SK-N-SH (cell line): ENCODE results near the gene TBC1D1. TPM values are rescaled to one million over a fixed set of nuclear protein-coding genes. Genes with fewer than 3 reads are reported as not detected.

Experiments
- CTCF ChIA-PET: fragments of 300-600, 350-600 bp; formaldehyde crosslinking; extraction: SDS; loops from one replicate; lab custom pipeline; 2021; lab: Yijun Ruan, JAX
- POLR2A ChIA-PET: fragments of 350-600 bp; sonication (Branson Sonifier 250); formaldehyde crosslinking; extraction: SDS; loops from one replicate; lab custom pipeline; 2020; ENCODE audit warnings: antibody characterized with exemption, inconsistent platforms; lab: Yijun Ruan, JAX
- DNase-seq: peaks from one replicate; pipeline ENCODE4 v3.0.0; 2012
- H2AFZ ChIP-seq: fragments of 200-600 bp; sonication (generic); 2 replicates; pipeline ENCODE4 v1.8.1; 2016; ENCODE audit warnings: antibody characterized with exemption, mild to moderate bottlenecking, low read depth
- H3F3A ChIP-seq: fragments of 200-600 bp; sonication (generic); replicated peaks from 2 replicates; pipeline ENCODE3; 2016; ENCODE audit warnings: antibody characterized with exemption, mild to moderate bottlenecking; ENCODE audit not compliant: insufficient read depth
- H3K27ac ChIP-seq, 2 experiments: fragments of 200-500 bp in 1 of 2; fragments of 200-600 bp in 1 of 2; sonication (Bioruptor generic) in 1 of 2; sonication (generic), shearing (Covaris generic) in 1 of 2; 2 replicates each; pipeline versions ENCODE4 v1.5.1 to v1.6.1; 2014 to 2016; ENCODE audit warnings: low read depth in 2 of 2, inconsistent platforms in 1 of 2, low read length in 1 of 2, mild to moderate bottlenecking in 1 of 2, mixed read lengths in 1 of 2
- H3K27me3 ChIP-seq: fragments of 200-600 bp; sonication (generic), shearing (Covaris generic); 2 replicates; pipeline ENCODE4 v1.6.1; 2016; ENCODE audit warnings: mixed run types; ENCODE audit not compliant: insufficient read depth
- H3K36me3 ChIP-seq, 2 experiments: fragments of 200-500 bp in 1 of 2; fragments of 200-600 bp in 1 of 2; sonication (Bioruptor generic) in 1 of 2; sonication (generic) in 1 of 2; replicated peaks in 1 of 2; 2 replicates each; pipeline versions ENCODE3 to v1.5.1; 2014 to 2016; ENCODE audit warnings: low read length in 1 of 2, mild to moderate bottlenecking in 1 of 2; ENCODE audit not compliant: insufficient read depth in 2 of 2, control insufficient read depth in 1 of 2
- H3K4me1 ChIP-seq, 2 experiments: fragments of 200-500 bp in 1 of 2; fragments of 200-600 bp in 1 of 2; sonication (Bioruptor generic) in 1 of 2; sonication (generic), shearing (Covaris generic) in 1 of 2; 2 replicates each; pipeline versions ENCODE4 v1.5.1 to v1.6.1; 2014 to 2016; ENCODE audit warnings: low read depth in 1 of 2, low read length in 1 of 2, mixed run types in 1 of 2; ENCODE audit not compliant: insufficient read depth in 2 of 2, control insufficient read depth in 1 of 2
- H3K4me2 ChIP-seq: fragments of 200-600 bp; sonication (generic), shearing (Covaris generic); 2 replicates; pipeline ENCODE4 v1.6.1; 2017; ENCODE audit warnings: mixed run types
- H3K4me3 ChIP-seq, 2 experiments: fragments of 200-500 bp in 1 of 2; fragments of 200-600 bp in 1 of 2; sonication (Bioruptor generic) in 1 of 2; sonication (generic), shearing (Covaris generic) in 1 of 2; 2 replicates each; pipeline versions ENCODE4 v1.5.1 to v1.8.1; 2014 to 2016; ENCODE audit warnings: low read depth in 2 of 2, inconsistent platforms in 1 of 2, low read length in 1 of 2, mild to moderate bottlenecking in 1 of 2, mixed read lengths in 1 of 2, moderate library complexity in 1 of 2
- H3K79me2 ChIP-seq: fragments of 200-600 bp; sonication (generic); 2 replicates; pipeline ENCODE4 v1.8.1; 2017; ENCODE audit warnings: mild to moderate bottlenecking; ENCODE audit not compliant: insufficient read depth
- H3K9ac ChIP-seq: fragments of 200-600 bp; sonication (generic); 2 replicates; pipeline ENCODE4 v1.6.1; 2017; ENCODE audit warnings: mixed run types
- H3K9me2 ChIP-seq: fragments of 200-600 bp; sonication (generic); 2 replicates; pipeline ENCODE4 v1.6.1; 2017; ENCODE audit warnings: mixed run types
- H3K9me3 ChIP-seq: fragments of 200-600 bp; sonication (generic); 2 replicates; pipeline ENCODE4 v1.6.1; 2017; ENCODE audit warnings: mixed run types, mild to moderate bottlenecking, moderate library complexity
- H4K20me1 ChIP-seq: fragments of 200-600 bp; sonication (generic); 2 replicates; pipeline ENCODE4 v1.6.1; 2017; ENCODE audit warnings: mild to moderate bottlenecking, mixed run types; ENCODE audit not compliant: insufficient read depth
- CHD2 ChIP-seq: fragments of 150-350 bp; IDR thresholded peaks from 2 replicates; pipeline ENCODE4 v1.6.1; 2018; ENCODE audit warnings: low read length; ENCODE audit not compliant: partially characterized antibody
- CTCF ChIP-seq: fragments of 200-600 bp; sonication (generic); IDR thresholded peaks from 2 replicates; pipeline ENCODE4 v1.6.1; 2017; ENCODE audit warnings: antibody characterized with exemption, mild to moderate bottlenecking, moderate library complexity
- FOXJ3 ChIP-seq: sonication (generic); formaldehyde crosslinking; IDR thresholded peaks from 2 replicates; pipeline ENCODE4 v1.5.1; 2020; ENCODE audit warnings: mild to moderate bottlenecking, missing genetic modification reagents
- FOXM1 ChIP-seq: IDR thresholded peaks from 2 replicates; pipeline ENCODE4 v1.4.0; 2012; ENCODE audit warnings: low read depth, mild to moderate bottlenecking
- GABPA ChIP-seq: IDR thresholded peaks from 2 replicates; pipeline ENCODE4 v1.4.0; 2012; ENCODE audit warnings: low read depth, mild to moderate bottlenecking
- GATA2 ChIP-seq: sonication (generic); formaldehyde crosslinking; IDR thresholded peaks from 2 replicates; pipeline ENCODE4 v1.5.0; 2020; ENCODE audit warnings: mild to moderate bottlenecking, missing genetic modification reagents
- MXI1 ChIP-seq: IDR thresholded peaks from 2 replicates; pipeline ENCODE4 v1.6.1; 2012; ENCODE audit warnings: mild to moderate bottlenecking, low read depth, low read length, improper control_type of control experiment
- NFIC ChIP-seq: IDR thresholded peaks from 2 replicates; pipeline ENCODE4 v1.4.0; 2012; ENCODE audit warnings: borderline replicate concordance
- NRF1 ChIP-seq: IDR thresholded peaks from 2 replicates; pipeline ENCODE4 v1.6.1; 2012; ENCODE audit warnings: low read depth, mild to moderate bottlenecking, low read length
- POLR2AphosphoS5 ChIP-seq: IDR thresholded peaks from 2 replicates; pipeline ENCODE4 v1.6.1; 2012; ENCODE audit warnings: low read depth, low read length
- RCOR1 ChIP-seq: fragments of 150-350 bp; IDR thresholded peaks from 2 replicates; pipeline ENCODE4 v1.6.1; 2017; ENCODE audit warnings: antibody characterized with exemption, low read length
- RFX5 ChIP-seq: IDR thresholded peaks from 2 replicates; pipeline ENCODE4 v1.6.1; 2012; ENCODE audit warnings: mild to moderate bottlenecking, improper control_type of control experiment, low read length
- RXRA ChIP-seq: IDR thresholded peaks from 2 replicates; pipeline ENCODE4 v1.4.0; 2012; ENCODE audit warnings: low read depth, mild to moderate bottlenecking, borderline replicate concordance
- TCF12 ChIP-seq: IDR thresholded peaks from 2 replicates; pipeline ENCODE4 v1.4.0; 2012
- TEAD4 ChIP-seq: IDR thresholded peaks from 2 replicates; pipeline ENCODE4 v1.4.0; 2012; ENCODE audit warnings: mild to moderate bottlenecking, borderline replicate concordance; ENCODE audit not compliant: insufficient read depth
- WGBS: methylation state at CpG from one replicate; pipeline ENCODE4 v1.1.6; 2017; ENCODE audit warnings: low lambda C conversion rate; 5-methylcytosine and 5-hydroxymethylcytosine counted together
- polyA plus RNA-seq, 3 experiments: library from polyadenylated mRNA; depleted of rRNA; stranded (reverse); fragments of >200 nt; gene quantifications; 2 replicates each; pipeline ENCODE4 v1.2.3, GENCODE V29; 2012
- TF ChIP-seq, protein P1 (sequence below): IDR thresholded peaks from 2 replicates; pipeline ENCODE4; 2012
- TF ChIP-seq, protein P2 (sequence below): fragments of 150-350 bp; IDR thresholded peaks from 2 replicates; pipeline ENCODE4 v1.6.1; 2017; ENCODE audit warnings: antibody characterized with exemption, low read length, low read depth, borderline replicate concordance
- TF ChIP-seq, protein P3 (sequence below): IDR thresholded peaks from 2 replicates; pipeline ENCODE4 v1.6.1; 2012; ENCODE audit warnings: mild to moderate bottlenecking, low read depth, low read length, moderate library complexity

The TBC1D1 gene
- polyA plus RNA-seq, 1 of the 3 experiments (the other 2 are of a cell fraction) = 29.8 TPM

- Histone ChIP-seq H3K4me2 (no peak overlapping the region), H3F3A (no peaks in the 10 kb centered on the region), H3K4me3 (no peak overlapping the region), H3K9ac (no peak overlapping the region), H4K20me1 (no peaks in the 10 kb centered on the region), H3K27ac (no peak overlapping the region), H2AFZ (no peak overlapping the region), H3K4me1 (no peaks in the 10 kb centered on the region), H3K9me2 (no peaks in the 10 kb centered on the region), H3K36me3 (no peaks in the 10 kb centered on the region), H3K9me3 (no peaks in the 10 kb centered on the region), H3K79me2 (no peaks in the 10 kb centered on the region), H3K27me3 (no peaks in the 10 kb centered on the region)
- 0% methylated on average over 1 of the region's 1 CpG for WGBS
- TF ChIP-seq TCF12 = no peak
- no peak for TF ChIP-seq GABPA
- no peak for TF ChIP-seq FOXJ3 (CRISPR knock-in tag)
- no peak for TF ChIP-seq POLR2AphosphoS5
- no peak for TF ChIP-seq MXI1
- TF ChIP-seq RFX5 = no peak
- no peak for TF ChIP-seq CTCF
- TF ChIP-seq, protein P1, sequence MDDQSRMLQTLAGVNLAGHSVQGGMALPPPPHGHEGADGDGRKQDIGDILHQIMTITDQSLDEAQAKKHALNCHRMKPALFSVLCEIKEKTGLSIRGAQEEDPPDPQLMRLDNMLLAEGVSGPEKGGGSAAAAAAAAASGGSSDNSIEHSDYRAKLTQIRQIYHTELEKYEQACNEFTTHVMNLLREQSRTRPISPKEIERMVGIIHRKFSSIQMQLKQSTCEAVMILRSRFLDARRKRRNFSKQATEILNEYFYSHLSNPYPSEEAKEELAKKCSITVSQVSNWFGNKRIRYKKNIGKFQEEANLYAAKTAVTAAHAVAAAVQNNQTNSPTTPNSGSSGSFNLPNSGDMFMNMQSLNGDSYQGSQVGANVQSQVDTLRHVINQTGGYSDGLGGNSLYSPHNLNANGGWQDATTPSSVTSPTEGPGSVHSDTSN = no peak
- no peak for TF ChIP-seq NRF1
- TF ChIP-seq FOXM1 = no peak
- no peak for TF ChIP-seq NFIC
- no peak for TF ChIP-seq GATA2 (CRISPR knock-in tag)
- TF ChIP-seq TEAD4 = no peak
- no peak for TF ChIP-seq RCOR1
- TF ChIP-seq, protein P2, sequence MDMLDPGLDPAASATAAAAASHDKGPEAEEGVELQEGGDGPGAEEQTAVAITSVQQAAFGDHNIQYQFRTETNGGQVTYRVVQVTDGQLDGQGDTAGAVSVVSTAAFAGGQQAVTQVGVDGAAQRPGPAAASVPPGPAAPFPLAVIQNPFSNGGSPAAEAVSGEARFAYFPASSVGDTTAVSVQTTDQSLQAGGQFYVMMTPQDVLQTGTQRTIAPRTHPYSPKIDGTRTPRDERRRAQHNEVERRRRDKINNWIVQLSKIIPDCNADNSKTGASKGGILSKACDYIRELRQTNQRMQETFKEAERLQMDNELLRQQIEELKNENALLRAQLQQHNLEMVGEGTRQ = no peak
- no peak for TF ChIP-seq CHD2
- TF ChIP-seq, protein P3, sequence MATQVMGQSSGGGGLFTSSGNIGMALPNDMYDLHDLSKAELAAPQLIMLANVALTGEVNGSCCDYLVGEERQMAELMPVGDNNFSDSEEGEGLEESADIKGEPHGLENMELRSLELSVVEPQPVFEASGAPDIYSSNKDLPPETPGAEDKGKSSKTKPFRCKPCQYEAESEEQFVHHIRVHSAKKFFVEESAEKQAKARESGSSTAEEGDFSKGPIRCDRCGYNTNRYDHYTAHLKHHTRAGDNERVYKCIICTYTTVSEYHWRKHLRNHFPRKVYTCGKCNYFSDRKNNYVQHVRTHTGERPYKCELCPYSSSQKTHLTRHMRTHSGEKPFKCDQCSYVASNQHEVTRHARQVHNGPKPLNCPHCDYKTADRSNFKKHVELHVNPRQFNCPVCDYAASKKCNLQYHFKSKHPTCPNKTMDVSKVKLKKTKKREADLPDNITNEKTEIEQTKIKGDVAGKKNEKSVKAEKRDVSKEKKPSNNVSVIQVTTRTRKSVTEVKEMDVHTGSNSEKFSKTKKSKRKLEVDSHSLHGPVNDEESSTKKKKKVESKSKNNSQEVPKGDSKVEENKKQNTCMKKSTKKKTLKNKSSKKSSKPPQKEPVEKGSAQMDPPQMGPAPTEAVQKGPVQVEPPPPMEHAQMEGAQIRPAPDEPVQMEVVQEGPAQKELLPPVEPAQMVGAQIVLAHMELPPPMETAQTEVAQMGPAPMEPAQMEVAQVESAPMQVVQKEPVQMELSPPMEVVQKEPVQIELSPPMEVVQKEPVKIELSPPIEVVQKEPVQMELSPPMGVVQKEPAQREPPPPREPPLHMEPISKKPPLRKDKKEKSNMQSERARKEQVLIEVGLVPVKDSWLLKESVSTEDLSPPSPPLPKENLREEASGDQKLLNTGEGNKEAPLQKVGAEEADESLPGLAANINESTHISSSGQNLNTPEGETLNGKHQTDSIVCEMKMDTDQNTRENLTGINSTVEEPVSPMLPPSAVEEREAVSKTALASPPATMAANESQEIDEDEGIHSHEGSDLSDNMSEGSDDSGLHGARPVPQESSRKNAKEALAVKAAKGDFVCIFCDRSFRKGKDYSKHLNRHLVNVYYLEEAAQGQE = no peak
- TF ChIP-seq RXRA = no peak
- ChIA-PET POLR2A (no interaction called here), CTCF (no interaction called here)
- DNase-seq = no peak
These were observed 62.3 kb downstream of the TBC1D1 start for GRCh38 chr4:37953156-37953555.
